K562 (cell line): ENCODE data around the gene GMPR2.

Source experiments
- CEBPB ChIP-seq: fragments of 450-650 bp; IDR thresholded peaks from 2 replicates; pipeline ENCODE4 v1.6.1; 2016; ENCODE audit warnings: missing genetic modification characterization, missing compliant biosample characterization
- CHD2 ChIP-seq: IDR thresholded peaks from 2 replicates; pipeline ENCODE4 v1.6.1; 2011; ENCODE audit warnings: low read depth, low read length
- CTCF ChIP-seq, 3 experiments: IDR thresholded peaks in 2 of 3; conservative IDR thresholded peaks in 1 of 3; 2 replicates each; pipeline ENCODE4 v1.5.1; 2011 to 2012; ENCODE audit warnings: low read length in 3 of 3, mild to moderate bottlenecking in 3 of 3, control low read depth in 2 of 3, improper control_type of control experiment in 1 of 3, inconsistent platforms in 1 of 3, low read depth in 1 of 3, mixed read lengths in 1 of 3, moderate library complexity in 1 of 3; ENCODE audit not compliant: insufficient read depth in 2 of 3
- EZH2 ChIP-seq: IDR thresholded peaks from 2 replicates; pipeline ENCODE4 v1.6.1; 2012; ENCODE audit warnings: low read depth, mild to moderate bottlenecking, inconsistent platforms, low read length, borderline replicate concordance
- NR2C1 ChIP-seq, 2 experiments: fragments of 450-650 bp; IDR thresholded peaks; 2 replicates each; pipeline ENCODE4 v1.6.1; 2017; ENCODE audit warnings: mild to moderate bottlenecking in 2 of 2, antibody characterized with exemption in 1 of 2, inconsistent platforms in 1 of 2, missing compliant biosample characterization in 1 of 2, missing genetic modification characterization in 1 of 2
- POLR2G ChIP-seq: fragments of 200-400 bp; formaldehyde crosslinking; IDR thresholded peaks from 2 replicates; pipeline ENCODE4 v1.6.1; 2017; ENCODE audit warnings: low read depth, mild to moderate bottlenecking, antibody characterized with exemption, low read length, moderate library complexity
- TCF7L2 ChIP-seq: fragments of 150-350 bp; IDR thresholded peaks from 2 replicates; pipeline ENCODE4 v1.6.1; 2016; ENCODE audit warnings: low read depth, mild to moderate bottlenecking, low read length, moderate library complexity
- YY1 ChIP-seq, 3 experiments: IDR thresholded peaks; 2 replicates each; pipeline ENCODE4 v1.6.1; 2011; ENCODE audit warnings: low read length in 2 of 3, mild to moderate bottlenecking in 2 of 3, moderate library complexity in 2 of 3, borderline replicate concordance in 1 of 3, control low read depth in 1 of 3, low read depth in 1 of 3; ENCODE audit not compliant: insufficient read depth in 3 of 3, insufficient replicate concordance in 2 of 3, control insufficient read depth in 1 of 3, insufficient read length in 1 of 3; ENCODE audit errors: extremely low read depth in 1 of 3
- ZBTB11 ChIP-seq, 3 experiments: fragments of 200-800 bp in 1 of 3; fragments of 250-450 bp in 1 of 3; fragments of 450-650 bp in 1 of 3; sonication (Bioruptor Pico) in 1 of 3; sonication (Bioruptor generic) in 1 of 3; formaldehyde crosslinking in 1 of 3; IDR thresholded peaks; 2 replicates each; pipeline versions ENCODE4 v1.6.1 to v1.8.0; 2016 to 2022; ENCODE audit warnings: mild to moderate bottlenecking in 2 of 3, missing genetic modification characterization in 2 of 3, missing compliant biosample characterization in 1 of 3, moderate library complexity in 1 of 3
- ZBTB43 ChIP-seq: sonication (generic); formaldehyde crosslinking; IDR thresholded peaks from 2 replicates; pipeline ENCODE4 v1.8.0; 2023; ENCODE audit warnings: mild to moderate bottlenecking, missing genetic modification reagents
- ZNF253 ChIP-seq: fragments of 250-450 bp; sonication (Bioruptor Pico); conservative IDR thresholded peaks from 2 replicates; pipeline ENCODE4 v1.6.1; 2021; ENCODE audit warnings: mild to moderate bottlenecking
- ZNF740 ChIP-seq, 3 experiments: fragments of 200-800 bp in 1 of 3; sonication (Bioruptor generic) in 1 of 3; sonication (generic) in 1 of 3; formaldehyde crosslinking in 1 of 3; IDR thresholded peaks; 2 replicates each; pipeline versions ENCODE4 v1.6.1 to v1.8.0; 2016 to 2022; ENCODE audit warnings: mild to moderate bottlenecking in 2 of 3, missing compliant biosample characterization in 2 of 3, missing genetic modification characterization in 2 of 3, missing genetic modification reagents in 1 of 3

GRCh38 chr14:24253936-24254335 lies 21.2 kb downstream of the GMPR2 start:
- TF ChIP-seq TCF7L2 (no peak), NR2C1 (IDR thresholded peaks at IDR 0.05) (no peak), NR2C1 (tag; IDR thresholded peaks at IDR 0.05) (no peak), CTCF (IDR thresholded peaks at IDR 0.05 in 2 of 3, conservative IDR thresholded peaks at IDR 0.05 in 1 of 3; ENCODE audit: insufficient read depth in 2 of 3, low read depth in 1 of 3, low read length in 3 of 3) (no peak), ZBTB43 (no peak), POLR2G (no peak), ZNF740 (CRISPR knock-in tag; IDR thresholded peaks at IDR 0.05) (no peak), ZNF740 (tag; IDR thresholded peaks at IDR 0.05) (no peak), ZNF253 (CRISPR knock-in tag) (no peak), YY1 (IDR thresholded peaks at IDR 0.05; ENCODE audit: borderline replicate concordance in 1 of 3, control insufficient read depth in 1 of 3, extremely low read depth in 1 of 3, insufficient read depth in 3 of 3, insufficient read length in 1 of 3, insufficient replicate concordance in 2 of 3, low read depth in 1 of 3, low read length in 2 of 3) (no peak), CEBPB (no peak), CHD2 (no peak), ZBTB11 (CRISPR knock-in tag; IDR thresholded peaks at IDR 0.05) (no peak), EZH2 (no peak)
